GM12878 (cell line): Measurements from ENCODE around the gene EHHADH. TPM values are rescaled to one million over a fixed set of nuclear protein-coding genes. Genes with fewer than 3 reads are reported as not detected.

ENCODE experiments used
- ATAC-seq: fragments of 200-7000 bp; cut with Tn5 transposase; 3 replicates; pipeline ENCODE4 v1.9.1; 2020; ENCODE audit warnings: mild to moderate bottlenecking, moderate library complexity
- BruUV-seq: library from RNA; stranded (reverse); fragments of 400-500 nt; replicated peaks from 2 replicates; lab custom pipeline; 2021; lab: Mats Ljungman, UMichigan
- CTCF ChIA-PET: fragments of 300-600 bp; sonication (Branson Sonifier 250); formaldehyde crosslinking; extraction: SDS; loops from one replicate; lab custom pipeline; 2021; ENCODE audit warnings: inconsistent platforms; lab: Yijun Ruan, JAX
- POLR2A ChIA-PET: fragments of 350-600 bp; formaldehyde crosslinking; extraction: SDS; loops from one replicate; lab custom pipeline; 2021; ENCODE audit warnings: inconsistent platforms; lab: Charles Lee
- RAD21 ChIA-PET: fragments of 300-600 bp; sonication (Branson Sonifier 250); formaldehyde crosslinking; loops from one replicate; lab custom pipeline; 2023; ENCODE audit warnings: antibody characterized with exemption; ENCODE audit not compliant: unreplicated experiment; lab: Charles Lee
- SMC1A ChIA-PET: fragments of 300-600 bp; sonication (Branson Sonifier 250); formaldehyde crosslinking; loops from one replicate; lab custom pipeline; 2023; ENCODE audit not compliant: unreplicated experiment, uncharacterized antibody; lab: Charles Lee
- DNase-seq: peaks from one replicate; pipeline ENCODE4 v3.0.0-alpha.2; 2011; ENCODE audit warnings: low read depth, low spot score
- FAIRE-seq: peaks from 3 replicates; lab custom pipeline; 2011; peaks lifted over from hg19 to GRCh38; lab: Jason Lieb, UNC
- H2AFZ ChIP-seq: 2 replicates; pipeline ENCODE4 v1.6.0; 2011; ENCODE audit warnings: low read depth, low read length, control low read depth; ENCODE audit not compliant: control insufficient read depth
- H3K27ac ChIP-seq: 2 replicates; pipeline ENCODE4 v1.5.1; 2011; ENCODE audit warnings: control low read depth; ENCODE audit not compliant: control insufficient read depth, insufficient read depth
- H3K27me3 ChIP-seq, 2 experiments: replicated peaks in 1 of 2; 2 replicates each; pipeline versions ENCODE4 v1.6.0 to v1.6.1; 2011; ENCODE audit warnings: low read length in 1 of 2; ENCODE audit not compliant: control insufficient read depth in 2 of 2, insufficient read depth in 2 of 2
- H3K36me3 ChIP-seq, 2 experiments: 2 replicates each; pipeline ENCODE4 v1.5.1; 2011; ENCODE audit warnings: low read length in 1 of 2; ENCODE audit not compliant: control insufficient read depth in 2 of 2, insufficient read depth in 2 of 2
- H3K4me1 ChIP-seq: 2 replicates; pipeline ENCODE4 v1.6.1; 2011; ENCODE audit warnings: mild to moderate bottlenecking, low read length, moderate library complexity, mixed read lengths; ENCODE audit not compliant: control insufficient read depth, insufficient read depth
- H3K4me2 ChIP-seq: 2 replicates; pipeline ENCODE4 v1.6.0; 2011; ENCODE audit warnings: control low read depth; ENCODE audit not compliant: control insufficient read depth, insufficient read depth
- H3K4me3 ChIP-seq: fragments of 200-600 bp; sonication (generic); 2 replicates; pipeline ENCODE4 v1.5.1; 2016
- H3K79me2 ChIP-seq: 2 replicates; pipeline ENCODE4 v1.6.0; 2011; ENCODE audit warnings: low read length; ENCODE audit not compliant: control insufficient read depth, insufficient read depth
- H3K9ac ChIP-seq: 2 replicates; pipeline ENCODE4 v1.8.0; 2011; ENCODE audit warnings: low read length, control low read depth, mixed read lengths; ENCODE audit not compliant: control insufficient read depth, insufficient read depth
- H3K9me3 ChIP-seq: replicated peaks from 3 replicates; pipeline ENCODE4 v1.5.1; 2011; ENCODE audit warnings: mild to moderate bottlenecking, low read length; ENCODE audit not compliant: control insufficient read depth, insufficient read depth
- H4K20me1 ChIP-seq: 2 replicates; pipeline ENCODE4 v1.6.0; 2011; ENCODE audit not compliant: control insufficient read depth, insufficient read depth
- BACH1 ChIP-seq: fragments of 450-650 bp; IDR thresholded peaks from 2 replicates; pipeline ENCODE4 v1.6.1; 2017; ENCODE audit warnings: mild to moderate bottlenecking, borderline replicate concordance
- BCL11A ChIP-seq: IDR thresholded peaks from 2 replicates; pipeline ENCODE4 v1.6.1; 2011; ENCODE audit warnings: low read depth, low read length
- BHLHE40 ChIP-seq, 2 experiments: fragments of 450-650 bp in 1 of 2; IDR thresholded peaks; 2 replicates each; pipeline ENCODE4 v1.6.1; 2011 to 2017; ENCODE audit warnings: low read depth in 2 of 2, borderline replicate concordance in 1 of 2, improper control_type of control experiment in 1 of 2, low read length in 1 of 2, mild to moderate bottlenecking in 1 of 2
- EP300 ChIP-seq, 2 experiments: fragments of 150-350 bp in 1 of 2; IDR thresholded peaks; 2 replicates each; pipeline ENCODE4 v1.6.1; 2011 to 2012; ENCODE audit warnings: low read depth in 2 of 2, low read length in 2 of 2, borderline replicate concordance in 1 of 2, improper control_type of control experiment in 1 of 2, inconsistent platforms in 1 of 2; ENCODE audit not compliant: control insufficient read depth in 1 of 2
- GABPA ChIP-seq: IDR thresholded peaks from 2 replicates; pipeline ENCODE4 v1.6.1; 2014; ENCODE audit warnings: antibody characterized with exemption, low read depth, mild to moderate bottlenecking, inconsistent platforms
- HDGF ChIP-seq: fragments of 450-650 bp; IDR thresholded peaks from 2 replicates; pipeline ENCODE4 v1.6.1; 2016; ENCODE audit warnings: antibody characterized with exemption
- IKZF1 ChIP-seq: fragments of 450-650 bp; conservative IDR thresholded peaks from 2 replicates; pipeline ENCODE4 v1.6.1; 2017; ENCODE audit warnings: antibody characterized with exemption, mild to moderate bottlenecking
- KAT2A ChIP-seq: conservative IDR thresholded peaks from 2 replicates; pipeline ENCODE4 v1.6.1; 2011; ENCODE audit warnings: low read depth, low read length; ENCODE audit not compliant: control insufficient read depth
- MAX ChIP-seq: IDR thresholded peaks from 2 replicates; pipeline ENCODE4 v1.6.1; 2012; ENCODE audit warnings: low read depth, low read length, improper control_type of control experiment
- NBN ChIP-seq: fragments of 450-650 bp; IDR thresholded peaks from 2 replicates; pipeline ENCODE4 v1.6.1; 2016
- NFIC ChIP-seq: IDR thresholded peaks from 2 replicates; pipeline ENCODE4 v1.6.1; 2012; ENCODE audit warnings: low read depth, mild to moderate bottlenecking, inconsistent platforms, low read length, moderate library complexity
- NFXL1 ChIP-seq: fragments of 450-650 bp; IDR thresholded peaks from 2 replicates; pipeline ENCODE4 v1.6.1; 2017; ENCODE audit warnings: antibody characterized with exemption, mild to moderate bottlenecking, borderline replicate concordance
- NRF1 ChIP-seq: conservative IDR thresholded peaks from 2 replicates; pipeline ENCODE4 v1.6.1; 2011; ENCODE audit warnings: mild to moderate bottlenecking, low read depth, low read length, improper control_type of control experiment
- PAX5 ChIP-seq: IDR thresholded peaks from 2 replicates; pipeline ENCODE4 v1.6.1; 2011; ENCODE audit warnings: low read depth, low read length, borderline replicate concordance
- PBX3 ChIP-seq: IDR thresholded peaks from 2 replicates; pipeline ENCODE4 v1.6.1; 2011; ENCODE audit warnings: mild to moderate bottlenecking, low read depth, low read length, moderate library complexity; ENCODE audit not compliant: insufficient replicate concordance
- RFX5 ChIP-seq: IDR thresholded peaks from 2 replicates; pipeline ENCODE4 v1.6.1; 2011; ENCODE audit warnings: low read depth, low read length, improper control_type of control experiment
- SREBF1 ChIP-seq: IDR thresholded peaks from 2 replicates; pipeline ENCODE4 v1.6.1; 2012; ENCODE audit warnings: mild to moderate bottlenecking, low read length
- ZNF274 ChIP-seq: IDR thresholded peaks from one replicate; pipeline ENCODE4 v1.8.0; 2011; ENCODE audit not compliant: insufficient read length, insufficient read depth
- ZNF687 ChIP-seq: fragments of 450-650 bp; IDR thresholded peaks from 2 replicates; pipeline ENCODE4 v1.6.1; 2017; ENCODE audit warnings: mild to moderate bottlenecking, moderate library complexity
- ZSCAN29 ChIP-seq: fragments of 450-650 bp; IDR thresholded peaks from 2 replicates; pipeline ENCODE4 v1.6.1; 2017; ENCODE audit warnings: mild to moderate bottlenecking, moderate library complexity
- WGBS: methylation state at CpG from one replicate; pipeline ENCODE4 v1.1.6; 2016; ENCODE audit warnings: low lambda C conversion rate; ENCODE audit not compliant: insufficient replicate concordance, insufficient coverage; ENCODE audit errors: missing lambda C conversion rate; 5-methylcytosine and 5-hydroxymethylcytosine counted together
- in situ Hi-C: fragments of 300-500 bp; cut with MboI; formaldehyde crosslinking; loops from 9 replicates; pipeline ENCODE4 v1.14.3; 2018; ENCODE audit warnings: mixed read lengths
- intact Hi-C: fragments of 100-400 bp; cut with micrococcal nuclease; formaldehyde crosslinking; loops from one replicate; pipeline ENCODE4 v1.14.2; 2022; ENCODE audit not compliant: unreplicated experiment
- polyA plus RNA-seq, 11 experiments: library from polyadenylated mRNA; depleted of rRNA in 4 of 11; unstranded in 6 of 11; stranded (reverse) in 5 of 11; fragments of >200 nt; fragmentation: Nextera tagmentation in 4 of 11; fragmentation: Illumina TruSeq in 1 of 11; extraction: Ambion mirVana in 4 of 11; extraction: Trizol in 1 of 11; gene quantifications; 1 replicate in 1 of 11; 2 replicates in 10 of 11; pipeline versions ENCODE4 v1.2.1 to v1.2.3, GENCODE V29; 2011 to 2016; ENCODE audit warnings: inconsistent platforms in 2 of 11, missing spikeins in 2 of 11, low read depth in 1 of 11
- total RNA-seq, 4 experiments: library from RNA; depleted of rRNA in 3 of 4; stranded (reverse); fragments of >200 nt in 3 of 4; fragmentation: Illumina TruSeq in 1 of 4; extraction: Trizol in 1 of 4; gene quantifications; 2 replicates each; pipeline versions ENCODE4 v1.2.1 to v1.2.3, GENCODE V29; 2013 to 2021

EHHADH gene
- total and polyA plus RNA-seq, 10 of the 15 experiments (the other 5 are each of a cell fraction or from before 2014, with no cell fraction given): 0.96 to 8.4 (median 5.3) TPM

GRCh38 chr3:185153171-185153771, 100.6 kb downstream of the EHHADH start:
- Histone ChIP-seq H3K27ac (no peak overlapping the region), H3K9ac (no peak overlapping the region), H4K20me1 (no peaks in the 10 kb centered on the region), H3K79me2 (no peaks in the 10 kb centered on the region), H2AFZ (no peak overlapping the region; the same call in 1 of the 2 replicates), H3K36me3 (no peaks in the 10 kb centered on the region), H3K27me3 (peaks cover 5 to 24% of the 10 kb centered on the region in 2 experiments), H3K4me2 (peak overlapping the region; percentile 83), H3K4me1 (no peaks in the 10 kb centered on the region), H3K9me3 (no peaks in the 10 kb centered on the region), H3K4me3 (no peak overlapping the region)
- RAD21 ChIA-PET: no interaction called here
- no peak for DNase-seq
- no TSS peak for BruUV-seq
- SMC1A ChIA-PET: no interaction called here
- no peak for ATAC-seq
- intact Hi-C loops: no loop called here
- no peak for FAIRE-seq
- in situ Hi-C loops: no loop called here
- WGBS: 25% methylated on average over 48 of the region's 53 CpGs
- CTCF ChIA-PET: no interaction called here
- TF ChIP-seq NFXL1: no peak
- no peak for TF ChIP-seq IKZF1
- TF ChIP-seq ZNF687: no peak
- no peak for TF ChIP-seq HDGF
- no peak for TF ChIP-seq EP300 (IDR thresholded peaks at IDR 0.05; ENCODE audit: borderline replicate concordance in 1 of 2, control insufficient read depth in 1 of 2, low read depth in 2 of 2, low read length in 2 of 2)
- no peak for TF ChIP-seq GABPA
- TF ChIP-seq NBN: no peak
- no peak for TF ChIP-seq ZSCAN29
- no peak for TF ChIP-seq BCL11A
- TF ChIP-seq ZNF274: no peak
- TF ChIP-seq BACH1: no peak
- TF ChIP-seq RFX5: no peak
- TF ChIP-seq NRF1: no peak
- TF ChIP-seq SREBF1: no peak
- no peak for TF ChIP-seq PAX5
- no peak for TF ChIP-seq MAX
- TF ChIP-seq BHLHE40 (IDR thresholded peaks at IDR 0.05; ENCODE audit: borderline replicate concordance in 1 of 2, low read depth in 2 of 2, low read length in 1 of 2): no peak
- no peak for TF ChIP-seq NFIC
- no peak for TF ChIP-seq PBX3
- TF ChIP-seq KAT2A: no peak
- POLR2A ChIA-PET: no interaction called here
